GM18505 (cell line): ENCODE measurements around the gene HDAC9.

Experiments used
- ATAC-seq: cut with Tn5 transposase; IDR thresholded peaks from one replicate; pipeline ENCODE4 v1.9.1; 2021; ENCODE audit not compliant: unreplicated experiment
- POLR2A ChIP-seq: IDR thresholded peaks from 4 replicates; pipeline ENCODE4 v1.6.1; 2011; ENCODE audit warnings: borderline replicate concordance; ENCODE audit not compliant: insufficient read depth, insufficient read length; ENCODE audit errors: extremely low read depth

Gene HDAC9

DNA sequence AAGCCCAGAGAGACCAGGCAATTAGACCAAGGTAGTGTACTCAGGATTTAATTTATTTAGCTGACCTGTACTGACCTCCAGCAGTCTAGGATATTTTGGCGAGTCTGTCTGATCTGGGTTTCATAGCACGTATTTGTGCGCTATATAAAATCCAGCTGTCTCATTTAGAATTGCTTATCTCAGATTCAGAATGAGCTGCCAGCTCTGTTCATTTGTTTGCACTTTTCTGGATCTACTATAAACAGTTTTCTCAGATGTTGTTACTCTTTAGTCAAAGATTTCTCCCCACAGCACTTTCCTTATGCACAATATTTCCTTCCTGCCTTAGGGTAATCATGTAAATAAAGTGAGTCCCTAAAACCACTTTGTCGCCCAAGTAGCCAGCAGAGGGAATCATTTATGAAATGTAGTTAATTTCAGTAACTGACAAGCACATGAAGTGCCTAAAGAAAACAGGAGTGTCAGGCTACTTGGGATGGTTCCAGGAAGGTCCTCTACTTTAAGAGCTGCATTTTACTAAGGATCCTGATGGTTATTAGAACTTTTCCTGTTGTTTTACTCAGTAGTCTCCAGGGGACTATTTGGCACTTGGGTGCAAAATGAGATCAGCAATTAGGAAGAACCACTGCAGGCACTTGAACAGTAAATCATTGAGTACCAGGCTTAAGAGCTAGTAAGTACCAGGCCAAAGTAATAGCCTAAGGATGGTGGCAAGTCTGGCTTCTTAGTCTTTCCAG, 395.5 kb downstream of the HDAC9 start:
- TF ChIP-seq POLR2A: no peak
- ATAC-seq: no peak

DNA sequence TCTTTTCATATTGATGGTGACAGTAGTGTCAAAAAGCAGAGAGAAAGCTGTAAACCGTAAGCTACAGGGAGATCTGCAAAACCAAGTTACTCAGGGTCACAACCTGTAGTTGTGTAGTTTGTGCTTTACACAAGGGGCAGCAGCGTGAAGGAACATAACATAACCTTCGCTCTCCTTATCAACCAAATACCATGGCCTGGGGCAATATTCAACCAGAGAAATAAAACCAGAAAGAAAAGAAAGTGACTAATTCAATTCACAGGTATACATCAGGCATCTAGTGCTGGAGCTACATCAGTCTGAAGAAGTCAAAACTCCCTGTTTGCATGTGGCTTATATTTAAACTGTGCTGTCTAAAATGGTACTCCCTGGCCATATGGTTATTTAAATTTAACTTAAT, 397.6 kb downstream of the HDAC9 start:
- no peak for ATAC-seq
- no peak for TF ChIP-seq POLR2A

DNA sequence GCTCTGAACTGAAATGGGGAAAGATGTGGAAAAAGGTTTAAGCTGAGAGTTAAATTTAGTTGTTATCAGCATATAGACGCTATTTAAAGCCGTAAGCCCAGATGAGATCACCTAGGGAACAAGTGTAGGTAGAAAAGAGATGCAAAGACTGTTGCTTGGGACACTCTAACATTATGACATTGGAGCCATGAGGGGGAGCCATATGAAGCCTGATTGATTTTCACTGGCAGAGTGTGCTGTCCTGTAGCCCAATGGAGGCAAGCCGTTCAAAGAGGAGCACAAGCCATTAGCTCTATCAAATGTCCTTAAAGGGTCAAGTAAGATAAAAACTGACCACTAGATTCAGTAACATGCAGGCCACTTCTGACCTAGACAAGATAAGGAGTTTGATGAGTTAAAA, 398.6 kb downstream of the HDAC9 start:
- no peak for ATAC-seq
- TF ChIP-seq POLR2A: no peak

DNA sequence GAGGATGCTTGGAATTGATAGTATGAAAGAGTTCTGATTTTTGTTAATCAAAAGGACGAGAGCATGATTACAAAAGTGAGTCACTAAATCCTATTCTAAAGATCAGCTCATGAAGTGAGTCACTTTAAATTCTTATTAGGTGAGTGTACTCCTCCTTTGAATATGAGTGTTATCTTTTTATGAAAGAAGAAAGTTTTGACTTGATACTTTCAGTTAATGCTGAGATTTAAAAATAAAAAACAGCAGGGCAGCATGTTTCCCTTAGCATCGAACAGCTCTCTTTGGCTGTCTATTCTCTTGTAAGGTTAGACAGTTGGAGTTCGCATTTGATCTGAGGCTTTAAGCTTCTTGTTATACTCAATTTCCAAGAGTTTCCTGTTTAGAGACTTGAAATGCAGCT, 399.9 kb downstream of the HDAC9 start:
- TF ChIP-seq POLR2A: no peak
- ATAC-seq: no peak

DNA sequence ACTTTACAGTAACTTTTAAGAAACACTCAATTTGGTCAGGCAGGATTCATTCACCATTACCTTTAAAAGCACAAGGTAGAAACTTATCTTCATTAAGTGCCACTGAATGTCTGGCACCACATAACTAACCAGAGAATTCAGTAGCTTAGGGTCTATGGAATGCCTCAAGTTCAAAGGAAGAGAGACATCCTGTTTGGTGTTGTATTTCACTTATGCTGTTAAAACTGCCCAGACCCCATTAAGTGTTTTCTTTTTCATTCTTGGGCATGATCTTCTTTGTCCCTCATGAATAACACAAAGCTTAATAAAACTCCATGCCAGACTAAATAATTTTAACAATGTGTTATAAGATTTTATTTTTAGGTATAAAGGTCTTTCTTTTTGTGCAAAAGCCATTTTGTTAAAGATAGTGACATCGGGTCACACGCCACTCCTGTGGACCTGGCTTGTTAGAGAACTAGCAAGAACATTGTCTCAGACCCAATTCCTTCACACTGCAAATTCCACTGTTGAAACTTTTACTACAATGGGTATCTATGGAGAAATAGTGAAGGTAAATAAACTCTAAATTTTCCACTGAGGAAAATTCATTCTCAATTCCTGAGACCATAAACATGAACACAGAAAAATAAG, 400.9 kb downstream of the HDAC9 start:
- no peak for ATAC-seq
- no peak for TF ChIP-seq POLR2A

DNA sequence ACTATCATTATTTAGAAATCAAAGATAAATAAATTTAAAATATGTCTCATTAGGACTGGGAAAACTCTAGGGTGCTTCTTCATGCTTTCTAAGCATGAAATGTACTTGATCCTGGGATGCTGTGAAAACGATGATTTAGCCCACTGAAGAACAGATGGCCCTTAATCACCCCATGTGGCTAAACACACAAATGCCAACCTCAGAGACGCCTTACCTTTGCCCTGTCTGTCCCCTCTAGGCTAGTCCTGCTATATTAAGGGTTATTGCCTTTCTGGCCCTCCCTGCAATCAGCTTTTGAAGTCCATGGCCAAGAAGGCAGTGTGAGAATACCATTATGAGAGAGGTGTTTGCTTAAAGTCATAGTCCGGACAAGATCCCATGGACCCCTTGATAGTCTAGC, 404.7 kb downstream of the HDAC9 start:
- TF ChIP-seq POLR2A: no peak
- no peak for ATAC-seq

DNA sequence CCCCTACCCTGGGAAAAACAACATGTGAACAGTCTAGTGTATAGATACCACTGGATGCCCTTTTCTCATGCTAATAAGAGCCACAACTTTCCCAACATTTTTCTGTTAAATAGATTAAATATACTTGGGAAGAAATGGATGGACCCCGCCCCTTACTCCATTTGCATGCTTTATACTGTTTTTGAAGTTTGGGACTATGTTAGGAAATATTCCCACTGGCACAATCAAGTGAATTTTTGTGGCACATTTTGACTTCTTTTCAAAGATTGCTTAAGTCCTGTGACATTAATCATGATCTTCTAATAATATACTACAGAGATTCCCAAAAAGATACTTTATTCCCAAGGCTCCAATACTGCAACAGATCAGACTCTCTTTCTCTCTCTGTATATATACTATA, 405.3 kb downstream of the HDAC9 start:
- no peak for ATAC-seq
- no peak for TF ChIP-seq POLR2A

DNA sequence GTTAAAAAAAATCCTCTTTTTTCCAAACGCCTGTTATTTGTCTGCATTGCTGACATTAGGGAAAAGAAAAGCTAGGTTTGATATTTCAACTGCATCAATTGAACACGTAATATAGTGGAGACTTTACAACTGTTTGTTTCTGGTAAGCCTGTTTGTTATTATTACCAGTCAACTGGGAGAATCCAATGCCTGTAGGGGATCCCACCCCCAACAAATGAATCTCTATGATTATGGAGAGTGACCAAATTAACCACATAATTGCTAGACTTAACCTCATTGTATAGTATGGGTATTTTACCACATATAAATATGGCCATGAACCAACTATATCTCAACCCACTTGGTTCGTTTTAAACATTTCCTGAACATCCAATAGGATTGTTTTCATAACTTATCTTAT, 405.8 kb downstream of the HDAC9 start:
- no peak for TF ChIP-seq POLR2A
- ATAC-seq: no peak

DNA sequence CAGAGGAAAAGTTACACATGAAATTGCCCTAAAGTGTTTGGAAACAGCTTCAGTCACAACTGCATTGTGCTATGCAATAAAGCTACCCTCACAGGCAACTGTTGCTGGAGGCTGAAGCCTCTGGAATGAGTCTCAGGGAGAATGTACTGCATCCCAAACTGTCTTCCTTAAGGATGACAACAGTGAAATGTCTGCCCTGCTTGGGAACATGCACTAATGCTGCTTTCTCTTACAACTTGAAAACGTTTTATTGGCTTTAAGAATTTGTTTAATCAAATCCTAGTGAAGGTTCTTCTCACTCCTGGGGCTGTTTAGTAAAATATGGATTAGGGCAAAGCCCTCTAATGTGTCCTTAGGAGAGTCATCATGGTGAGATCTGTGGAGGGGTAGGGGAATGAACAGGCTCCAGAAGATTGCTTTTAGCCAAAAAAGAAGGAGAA, 406.5 kb downstream of the HDAC9 start:
- no peak for ATAC-seq
- TF ChIP-seq POLR2A: no peak

DNA sequence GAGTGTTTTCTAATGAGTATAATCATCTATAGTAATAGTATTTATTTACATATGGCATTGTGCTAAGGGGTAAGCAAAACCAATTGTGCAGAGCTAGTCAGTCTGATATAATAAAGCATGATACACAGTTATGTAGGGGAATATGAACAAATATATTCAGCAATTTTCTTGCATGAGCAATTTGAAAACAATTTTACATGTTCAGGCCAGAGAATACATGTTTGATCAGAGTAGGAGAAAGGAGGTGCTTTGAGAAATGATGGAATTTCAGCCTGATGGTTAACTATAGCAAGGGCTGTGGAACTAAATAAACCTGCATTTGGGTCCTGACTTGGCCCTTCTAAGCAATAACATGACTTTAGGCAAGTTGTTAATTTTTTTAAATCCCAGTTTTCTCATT, 407.3 kb downstream of the HDAC9 start:
- no peak for TF ChIP-seq POLR2A

DNA sequence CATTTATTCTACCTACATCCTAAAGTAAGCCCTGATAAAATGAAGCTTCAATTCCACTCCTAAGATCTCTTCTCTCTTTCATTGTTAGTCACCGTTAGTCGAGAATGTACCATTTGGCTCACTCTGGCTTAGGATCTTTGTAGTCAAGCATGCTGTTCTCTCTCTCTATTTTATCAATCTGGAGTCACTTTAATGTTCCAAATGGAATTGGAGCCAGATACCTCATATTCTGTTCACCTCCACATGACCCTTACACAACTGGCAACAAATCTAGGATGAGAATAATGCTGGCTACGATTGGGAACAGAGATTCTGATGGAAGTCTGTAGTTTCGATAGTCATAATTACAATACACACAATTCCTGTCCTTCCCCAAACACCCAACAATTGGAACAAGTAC, 408.1 kb downstream of the HDAC9 start:
- TF ChIP-seq POLR2A: no peak
- no peak for ATAC-seq

More for the DNA sequence above, 407.3 kb downstream of the HDAC9 start:
- ATAC-seq: no peak

DNA sequence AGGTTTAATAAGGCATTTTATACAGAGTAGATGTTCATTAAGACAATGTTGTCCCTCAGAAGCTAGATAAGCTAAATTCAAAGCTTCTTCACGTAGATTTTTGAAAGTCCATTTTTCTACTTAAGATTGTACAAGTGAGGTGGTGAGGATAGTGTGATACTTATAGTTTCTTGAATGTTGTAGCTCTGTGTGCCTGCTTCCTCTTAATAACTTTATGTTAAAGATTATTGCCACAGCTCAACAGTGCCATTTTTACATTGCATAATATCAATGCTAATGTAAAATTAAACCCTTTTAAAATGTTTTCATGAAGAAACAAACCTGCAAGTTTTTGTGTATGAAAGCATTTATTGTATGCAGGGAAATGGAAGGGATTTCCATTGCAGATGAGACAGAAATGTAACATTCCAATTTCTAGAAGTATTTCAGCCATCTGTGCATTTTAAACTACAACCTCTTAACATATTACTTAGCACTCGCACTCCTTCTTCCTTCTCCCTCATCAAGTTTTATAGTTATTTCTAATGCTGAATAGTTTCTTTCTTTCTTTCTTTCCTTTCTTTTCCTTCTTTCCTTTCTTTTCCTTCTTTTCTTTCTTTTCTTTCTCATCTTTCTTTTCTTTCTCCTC, 409.9 kb downstream of the HDAC9 start:
- no peak for ATAC-seq
- TF ChIP-seq POLR2A: no peak

DNA sequence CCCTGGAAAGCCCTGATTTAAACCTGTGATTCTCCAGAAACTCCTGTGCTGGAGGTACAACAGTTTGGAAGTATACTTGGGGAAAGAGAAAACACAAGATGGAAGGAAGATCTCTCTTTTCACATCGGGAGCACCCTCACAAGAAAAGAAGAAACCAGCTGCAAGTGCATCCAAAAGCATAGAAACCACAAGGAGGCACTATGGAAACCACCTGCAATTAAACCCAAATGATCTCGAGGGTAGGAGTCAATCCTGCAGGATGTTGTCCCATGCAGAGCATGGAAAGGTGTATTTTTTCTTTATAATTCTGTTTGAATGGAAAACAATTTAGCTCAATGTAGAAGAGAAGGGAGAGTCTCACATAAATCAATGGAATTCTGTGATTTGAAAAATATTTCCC, 411.4 kb downstream of the HDAC9 start:
- ATAC-seq: no peak
- TF ChIP-seq POLR2A: no peak

DNA sequence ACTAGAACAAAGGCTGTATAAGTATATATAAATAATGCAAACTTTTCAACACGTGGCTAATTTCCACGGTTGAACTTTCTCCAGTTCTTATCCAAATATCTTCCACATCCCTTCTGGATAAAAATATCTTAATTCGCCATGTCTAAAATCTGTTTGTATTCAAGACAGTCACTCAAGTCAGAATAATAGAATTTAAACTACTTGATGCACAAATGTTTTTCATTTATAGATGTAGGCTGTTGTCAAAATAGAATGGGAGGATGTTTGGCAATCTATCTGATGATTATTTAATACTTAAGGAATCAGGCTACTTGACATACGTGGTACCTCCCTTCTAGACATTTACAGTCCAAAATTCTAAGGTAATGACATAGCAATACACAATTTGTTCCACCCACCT, 417.6 kb downstream of the HDAC9 start:
- ATAC-seq: no peak
- TF ChIP-seq POLR2A: no peak
